Esophagus (tissue), 2 donors: ENCODE data around the gene MMP23B. TPM values are rescaled to one million over a fixed set of nuclear protein-coding genes. Genes with fewer than 3 reads are reported as not detected.

Source experiments
- H3K27ac ChIP-seq, 2 donors: one replicate each; pipeline ENCODE4 v1.5.1; 2013; ENCODE audit warnings: low read depth in 2 of 2, mild to moderate bottlenecking in 2 of 2, inconsistent platforms in 1 of 2, low read length in 1 of 2, moderate library complexity in 1 of 2
- H3K27me3 ChIP-seq, 2 donors: one replicate each; pipeline ENCODE4 v1.6.1; 2013; ENCODE audit warnings: low read length in 2 of 2, control low read depth in 1 of 2, mild to moderate bottlenecking in 1 of 2; ENCODE audit not compliant: insufficient read depth in 2 of 2, control insufficient read depth in 1 of 2
- H3K36me3 ChIP-seq, 2 donors: one replicate each; pipeline ENCODE4 v1.6.1; 2013; ENCODE audit warnings: low read length in 1 of 2; ENCODE audit not compliant: control insufficient read depth in 2 of 2, insufficient read depth in 2 of 2
- H3K4me1 ChIP-seq, 2 donors: one replicate each; pipeline ENCODE4 v1.6.1; 2013; ENCODE audit warnings: low read length in 1 of 2; ENCODE audit not compliant: control insufficient read depth in 2 of 2, insufficient read depth in 2 of 2
- H3K4me3 ChIP-seq, 2 donors: one replicate each; pipeline ENCODE4 v1.5.1; 2013; ENCODE audit warnings: low read length in 2 of 2, mild to moderate bottlenecking in 2 of 2, low read depth in 1 of 2, moderate library complexity in 1 of 2
- H3K9me3 ChIP-seq, 2 donors: one replicate each; pipeline ENCODE4 v1.6.1; 2013; ENCODE audit warnings: mild to moderate bottlenecking in 2 of 2, low read depth in 1 of 2, low read length in 1 of 2, moderate library complexity in 1 of 2; ENCODE audit not compliant: control insufficient read depth in 2 of 2, insufficient read depth in 1 of 2
- WGBS, 2 donors: extraction: QIAGEN DNeasy Blood & Tissue Kit; methylation state at CpG; one replicate each; pipeline ENCODE4 v1.1.7; 2013; 5-methylcytosine and 5-hydroxymethylcytosine counted together
- polyA plus RNA-seq, 2 donors: library from polyadenylated mRNA; stranded (reverse); fragments of 200-250 nt; gene quantifications; one replicate each; pipeline ENCODE4 v1.2.3, GENCODE V29; 2013
- donor health status: healthy with polysubstance abuse.
- donor health status: Bipolar disorder and iron deficiency.

Gene MMP23B
- polyA plus RNA-seq, 2 donors, result 0.91 to 2.7 TPM

GRCh38 chr1:1618396-1619068 is 13.4 kb upstream of the MMP23B start:
- H3K9me3 ChIP-seq, result no peaks in the 10 kb centered on the region
- no peak overlapping the region for H3K4me3 ChIP-seq
- H3K27me3 ChIP-seq, result no peaks in the 10 kb centered on the region
- 86 to 92% methylated on average over 9 of the region's 9 CpGs for WGBS, 2 donors
- H3K27ac ChIP-seq, result no peak overlapping the region
- peaks cover 11 to 18% of the 10 kb centered on the region in 2 donors for H3K4me1 ChIP-seq
- H3K36me3 ChIP-seq, result peaks cover 0 to 3% of the 10 kb centered on the region in 2 donors

DNA sequence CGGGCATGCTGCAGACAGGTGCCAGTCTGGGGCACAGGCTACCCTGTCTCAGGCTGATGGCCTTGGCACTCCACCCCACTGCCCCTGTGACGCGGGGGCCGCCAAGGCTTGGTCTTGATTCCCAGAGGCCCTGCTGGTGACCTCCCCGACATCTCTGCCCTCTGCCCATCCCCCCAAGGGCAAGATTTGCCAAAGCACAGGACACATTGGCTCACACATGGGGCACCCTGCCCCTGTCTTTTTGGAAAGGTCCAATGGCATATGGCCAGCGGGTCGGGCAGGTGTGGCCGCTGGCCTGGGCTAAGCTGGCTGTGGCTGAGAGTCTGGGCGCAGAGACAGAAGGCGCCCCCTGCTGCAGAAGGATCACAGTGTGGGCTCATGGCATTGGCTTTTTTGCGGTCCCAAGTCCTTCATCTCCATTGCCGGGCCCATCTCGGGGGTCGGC is 12.0 kb upstream of the MMP23B start:
- peaks cover 0 to 15% of the 10 kb centered on the region in 2 donors for H3K36me3 ChIP-seq
- no peak overlapping the region for H3K4me3 ChIP-seq
- no peaks in the 10 kb centered on the region for H3K9me3 ChIP-seq
- peaks cover 5 to 14% of the 10 kb centered on the region in 2 donors for H3K4me1 ChIP-seq
- H3K27me3 ChIP-seq, result no peaks in the 10 kb centered on the region
- no peak overlapping the region for H3K27ac ChIP-seq
- 83 to 88% methylated on average over 14 of the region's 14 CpGs for WGBS, 2 donors

DNA sequence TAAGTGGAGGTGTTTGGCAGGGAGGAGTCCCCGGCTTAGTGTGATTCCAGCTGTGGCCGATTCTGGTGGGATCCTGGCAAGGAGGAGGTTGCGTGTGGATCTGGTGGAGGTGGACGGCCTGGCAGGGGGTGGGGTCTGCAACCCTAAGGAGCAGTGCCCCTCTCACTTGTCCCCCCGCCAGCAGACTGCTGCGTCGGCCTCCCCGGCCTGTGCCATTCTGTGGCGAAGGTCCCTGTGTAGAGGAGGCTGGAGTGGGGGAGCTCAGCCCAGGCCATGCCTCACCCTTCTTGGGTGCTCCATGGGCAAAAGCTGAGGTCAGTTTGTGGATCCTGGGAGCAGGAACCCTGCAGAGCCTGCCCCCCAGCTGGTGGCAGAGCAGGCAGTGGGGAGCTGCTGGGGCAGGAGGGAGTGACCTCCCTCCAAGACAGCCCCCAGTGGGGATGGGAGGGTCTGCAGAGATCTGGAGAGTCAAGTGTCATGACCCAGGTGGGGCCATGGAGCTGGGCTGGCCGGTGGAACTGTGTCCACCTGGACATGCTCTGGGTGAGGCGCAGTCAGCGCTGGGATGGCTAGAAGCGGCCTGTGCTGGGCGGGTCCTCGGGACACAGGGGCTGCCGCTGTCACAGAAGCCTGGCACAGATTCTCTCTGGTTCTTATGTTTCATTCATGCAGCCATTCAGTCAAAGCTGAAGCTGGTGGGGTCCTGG is 11.4 kb upstream of the MMP23B start:
- H3K4me1 ChIP-seq, result peaks cover 5 to 14% of the 10 kb centered on the region in 2 donors

DNA sequence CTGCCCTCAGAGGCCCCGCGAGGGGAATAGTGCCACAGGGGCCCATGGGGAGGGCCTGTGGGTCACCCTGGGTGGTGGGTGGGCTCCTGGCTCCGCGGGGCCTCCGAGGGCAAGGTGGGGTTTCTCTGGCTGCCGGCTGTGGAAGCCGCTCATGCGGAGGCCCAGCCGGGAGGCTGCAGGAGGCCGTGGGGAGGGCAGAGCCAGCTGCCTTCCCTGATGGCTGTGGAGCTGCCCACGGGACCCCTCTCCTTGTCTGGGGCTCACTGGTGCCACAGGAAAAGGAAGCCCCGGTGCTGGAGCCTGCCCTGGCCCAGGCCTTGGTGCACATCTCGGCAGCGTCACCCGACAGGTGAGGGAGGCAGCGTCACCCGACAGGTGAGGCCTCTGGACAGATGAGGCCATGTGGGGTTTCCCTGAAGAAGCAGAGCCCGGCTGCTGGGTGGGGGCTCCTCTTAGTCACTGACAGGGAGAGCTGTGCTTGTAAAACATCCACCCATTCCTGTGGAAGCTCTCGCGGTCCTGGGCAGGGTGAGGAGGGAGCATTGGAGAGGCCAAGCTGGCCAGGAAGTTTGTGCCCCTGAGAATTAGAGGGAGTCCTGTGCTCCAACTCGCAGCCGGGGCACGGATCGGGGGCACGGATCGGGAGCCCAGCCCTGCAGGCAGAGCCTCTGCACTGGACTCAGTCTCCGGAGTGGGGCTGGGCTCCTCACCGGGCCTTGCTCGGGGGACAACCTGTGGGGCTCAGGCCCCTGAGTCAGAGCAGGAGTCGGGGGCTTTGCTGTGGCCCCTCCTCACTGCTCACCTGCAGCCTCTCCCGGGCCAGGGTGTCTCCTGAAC is 10.6 kb upstream of the MMP23B start:
- no peaks in the 10 kb centered on the region for H3K9me3 ChIP-seq
- no peaks in the 10 kb centered on the region for H3K27me3 ChIP-seq
- peaks cover 5 to 18% of the 10 kb centered on the region in 2 donors for H3K4me1 ChIP-seq
- no peak overlapping the region for H3K4me3 ChIP-seq
- H3K27ac ChIP-seq, result no peak overlapping the region
- WGBS, 2 donors, result 86 to 87% methylated on average over 31 of the region's 31 CpGs
- peaks cover 0 to 22% of the 10 kb centered on the region in 2 donors for H3K36me3 ChIP-seq

More for the DNA sequence above, 11.4 kb upstream of the MMP23B start:
- 90 to 92% methylated on average over 15 to 16 of the region's 16 CpGs for WGBS, 2 donors
- Histone ChIP-seq H3K4me3 (no peak overlapping the region), H3K27ac (no peak overlapping the region), H3K9me3 (no peaks in the 10 kb centered on the region), H3K36me3 (peaks cover 0 to 21% of the 10 kb centered on the region in 2 donors), H3K27me3 (no peaks in the 10 kb centered on the region)

GRCh38 chr1:1622010-1622787 is 9.8 kb upstream of the MMP23B start:
- no peak overlapping the region for H3K4me3 ChIP-seq
- H3K36me3 ChIP-seq, result peaks cover 0 to 22% of the 10 kb centered on the region in 2 donors
- peaks cover 0 to 18% of the 10 kb centered on the region in 2 donors for H3K4me1 ChIP-seq
- H3K27me3 ChIP-seq, result no peaks in the 10 kb centered on the region
- WGBS, 2 donors, result 62 to 71% methylated on average over 21 of the region's 21 CpGs
- H3K27ac ChIP-seq, result no peak overlapping the region
- no peaks in the 10 kb centered on the region for H3K9me3 ChIP-seq

DNA sequence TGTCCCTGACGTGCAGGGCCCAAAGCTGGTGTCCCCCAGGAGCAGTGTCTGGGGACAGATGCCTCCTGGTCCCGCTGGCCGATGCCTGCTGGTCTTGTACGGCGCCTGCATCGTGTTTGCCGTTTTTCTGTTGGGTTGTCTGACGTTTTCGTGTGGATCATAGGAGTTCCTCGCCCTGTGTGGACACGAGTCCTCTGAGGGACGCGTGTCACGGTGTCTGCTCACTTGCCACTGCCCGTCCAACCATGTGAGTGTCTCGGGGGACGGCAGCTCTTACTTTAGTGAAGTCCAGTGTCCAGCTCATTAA is 9.2 kb upstream of the MMP23B start:
- 91 to 94% methylated on average over 17 of the region's 17 CpGs for WGBS, 2 donors
- peaks cover 0 to 22% of the 10 kb centered on the region in 2 donors for H3K36me3 ChIP-seq
- no peaks in the 10 kb centered on the region for H3K9me3 ChIP-seq
- no peak overlapping the region for H3K27ac ChIP-seq
- no peak overlapping the region for H3K4me3 ChIP-seq
- H3K4me1 ChIP-seq, result peaks cover 0 to 22% of the 10 kb centered on the region in 2 donors
- no peaks in the 10 kb centered on the region for H3K27me3 ChIP-seq

DNA sequence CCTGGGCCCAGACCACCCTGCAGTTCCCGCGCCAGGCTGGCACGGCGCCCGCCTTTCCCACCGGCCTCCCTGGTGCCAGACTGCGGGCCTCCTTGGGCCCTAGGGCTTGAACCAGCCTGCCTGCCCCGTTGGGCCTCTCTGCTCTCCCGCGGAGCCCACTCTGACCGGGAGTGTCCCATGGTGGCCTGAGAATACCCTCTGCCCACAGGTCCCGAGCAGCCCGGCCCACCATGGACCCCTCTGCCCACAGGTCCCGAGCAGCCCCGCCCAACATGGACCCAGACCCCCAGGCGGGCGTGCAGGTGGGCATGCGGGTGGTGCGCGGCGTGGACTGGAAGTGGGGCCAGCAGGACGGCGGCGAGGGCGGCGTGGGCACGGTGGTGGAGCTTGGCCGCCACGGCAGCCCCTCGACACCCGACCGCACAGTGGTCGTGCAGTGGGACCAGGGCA is 8.8 kb upstream of the MMP23B start:
- H3K27ac ChIP-seq, result no peak overlapping the region
- H3K27me3 ChIP-seq, result no peaks in the 10 kb centered on the region
- H3K4me3 ChIP-seq, result no peak overlapping the region
- no peaks in the 10 kb centered on the region for H3K9me3 ChIP-seq
- peaks cover 0 to 26% of the 10 kb centered on the region in 2 donors for H3K4me1 ChIP-seq
- WGBS, 2 donors, result 93 to 94% methylated on average over 33 of the region's 33 CpGs
- H3K36me3 ChIP-seq, result peaks cover 0 to 26% of the 10 kb centered on the region in 2 donors

DNA sequence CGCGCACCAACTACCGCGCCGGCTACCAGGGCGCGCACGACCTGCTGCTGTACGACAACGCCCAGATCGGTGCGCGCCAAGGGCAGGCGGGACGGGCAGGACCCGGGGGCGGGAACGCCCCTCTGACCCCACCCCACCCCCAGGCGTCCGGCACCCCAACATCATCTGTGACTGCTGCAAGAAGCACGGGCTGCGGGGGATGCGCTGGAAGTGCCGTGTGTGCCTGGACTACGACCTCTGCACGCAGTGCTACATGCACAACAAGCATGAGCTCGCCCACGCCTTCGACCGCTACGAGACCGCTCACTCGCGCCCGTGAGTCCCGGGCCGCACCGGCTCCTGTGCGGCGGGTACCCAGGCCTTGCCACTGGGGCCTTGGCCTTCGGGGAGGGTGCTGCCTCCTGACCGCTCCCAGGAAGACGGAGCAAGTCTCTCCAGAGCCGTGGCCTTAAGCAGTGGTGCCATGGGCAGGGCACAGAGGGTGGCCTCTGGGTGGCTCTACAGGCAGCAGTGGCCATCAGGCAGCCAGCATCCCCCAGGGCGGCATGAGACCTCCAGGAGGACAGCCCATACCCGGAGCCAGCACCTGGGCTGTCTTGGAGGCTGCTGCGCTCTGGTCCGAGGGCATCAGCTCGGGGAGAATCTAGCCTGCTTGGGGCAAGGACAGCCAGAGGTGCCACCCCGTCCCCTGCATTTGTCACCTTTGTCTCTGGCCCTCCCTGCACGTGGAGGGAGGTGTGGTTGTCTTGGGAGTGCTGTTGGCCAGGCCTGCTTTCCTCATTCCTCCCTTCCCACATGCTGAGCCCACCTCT is 8.1 kb upstream of the MMP23B start:
- Histone ChIP-seq H3K36me3 (peaks cover 0 to 29% of the 10 kb centered on the region in 2 donors), H3K9me3 (no peaks in the 10 kb centered on the region), H3K4me1 (peaks cover 0 to 30% of the 10 kb centered on the region in 2 donors), H3K27ac (no peak overlapping the region), H3K27me3 (no peaks in the 10 kb centered on the region), H3K4me3 (no peak overlapping the region)
- 90 to 92% methylated on average over 50 to 51 of the region's 51 CpGs for WGBS, 2 donors
